ENCODE results near the gene SIN3B.
A peak's percentile ranks its signal among the peaks of the same experiment; 100 is the strongest.
"Not testable (repeated sequence)": the region's sequence is repeated elsewhere in the genome, so short reads cannot be mapped to it uniquely, and the experiment has no call there.

SIN3B gene

GRCh38 chr19:16868423-16869130, 39.4 kb downstream of the SIN3B start:
- no peak for DNase-seq

GRCh38 chr19:16869331-16869972, 40.3 kb downstream of the SIN3B start:
- DNase-seq, result no peak

DNA sequence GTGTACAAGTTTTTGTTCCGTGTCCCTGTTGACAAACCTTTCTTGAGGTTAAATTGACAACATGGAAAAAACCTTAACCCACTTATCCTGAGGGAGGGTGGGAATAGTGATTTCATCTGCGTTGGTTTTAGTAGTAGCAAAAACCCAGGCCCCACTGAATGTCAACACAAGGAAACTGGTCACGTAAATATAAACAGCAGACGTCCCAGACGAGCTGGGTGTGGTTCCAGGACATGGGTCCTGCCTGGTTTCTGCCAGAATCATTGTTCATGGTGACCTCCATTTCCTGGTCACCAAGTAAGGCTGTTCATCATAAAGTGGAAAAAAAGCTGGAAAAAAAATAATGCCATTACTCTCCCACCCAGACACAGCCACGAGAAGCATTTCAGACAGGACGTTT, 42.7 kb downstream of the SIN3B start:
- no peak for DNase-seq

DNA sequence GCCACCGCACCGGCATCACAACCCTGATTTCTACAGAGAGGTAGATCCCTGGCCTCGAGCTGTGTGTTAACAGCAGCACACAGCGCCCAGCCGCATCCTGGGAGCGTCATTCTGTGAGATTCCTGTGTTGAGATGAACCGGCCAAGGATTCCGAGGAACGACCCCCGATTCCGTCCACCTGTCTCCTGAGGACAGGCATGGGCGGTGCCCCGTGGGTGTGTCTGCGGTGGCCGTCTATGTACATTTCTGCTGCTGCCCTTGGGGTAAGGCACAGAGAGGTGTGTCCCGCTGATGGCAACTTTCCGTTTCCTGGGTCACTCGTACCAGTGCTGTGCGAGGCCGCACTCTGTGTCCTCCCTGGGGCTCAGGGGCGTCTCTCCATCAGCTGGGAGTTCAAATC, 43.5 kb downstream of the SIN3B start:
- no peak for DNase-seq

DNA sequence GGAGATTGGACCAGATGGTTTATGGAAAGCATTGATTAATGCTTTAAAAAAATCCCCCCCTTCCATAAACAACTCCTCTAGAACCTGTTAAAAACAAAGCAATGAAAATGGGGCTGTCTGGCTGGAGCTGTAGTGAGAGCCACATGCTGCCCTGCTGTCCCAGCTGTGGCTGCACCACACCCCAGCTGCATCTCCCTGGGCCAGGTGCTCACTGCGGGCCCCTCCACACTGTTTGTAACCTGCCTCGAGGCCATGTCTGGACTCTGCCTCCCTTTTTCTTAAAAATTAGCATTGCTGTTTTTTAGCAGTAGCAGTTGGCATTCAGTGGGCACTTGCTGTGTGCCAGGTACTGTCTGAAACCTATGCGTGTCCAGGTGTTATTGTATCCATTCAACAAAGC, 44.4 kb downstream of the SIN3B start:
- DNase-seq, result no peak

DNA sequence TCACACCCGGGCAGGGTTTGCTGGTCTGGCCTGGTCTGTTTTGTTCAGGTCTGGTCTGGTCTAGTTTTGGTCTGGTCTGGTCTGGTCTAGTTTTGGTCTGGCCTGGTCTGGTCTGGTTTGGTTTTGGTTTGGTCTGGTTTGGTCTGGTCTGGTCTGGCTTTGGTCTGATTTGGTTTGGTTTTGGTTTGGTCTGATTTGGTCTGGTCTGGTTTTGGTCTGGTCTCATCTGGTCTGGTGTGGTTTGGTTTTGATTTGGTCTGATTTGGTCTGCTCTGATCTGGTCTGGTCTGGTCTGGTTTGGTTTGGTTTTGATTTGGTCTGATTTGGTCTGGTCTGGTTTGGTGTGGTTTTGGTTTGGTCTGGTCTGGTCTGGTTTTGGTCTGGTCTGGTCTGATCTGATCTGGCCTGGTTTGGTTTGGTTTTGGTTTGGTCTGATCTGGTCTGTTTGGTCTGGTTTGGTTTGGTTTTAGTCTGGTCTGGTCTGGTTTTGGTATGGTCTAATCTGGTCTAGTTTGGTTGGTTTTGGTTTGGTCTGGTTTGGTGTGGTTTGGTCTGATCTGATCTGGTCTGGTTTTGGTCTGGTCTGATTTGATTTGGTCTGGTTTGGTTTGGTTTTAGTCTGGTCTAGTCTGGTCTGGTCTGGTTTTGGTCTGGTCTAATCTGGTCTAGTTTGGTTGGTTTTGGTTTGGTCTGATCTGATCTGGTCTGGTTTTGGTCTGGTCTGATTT, 45.2 kb downstream of the SIN3B start:
- DNase-seq, result no peak

DNA sequence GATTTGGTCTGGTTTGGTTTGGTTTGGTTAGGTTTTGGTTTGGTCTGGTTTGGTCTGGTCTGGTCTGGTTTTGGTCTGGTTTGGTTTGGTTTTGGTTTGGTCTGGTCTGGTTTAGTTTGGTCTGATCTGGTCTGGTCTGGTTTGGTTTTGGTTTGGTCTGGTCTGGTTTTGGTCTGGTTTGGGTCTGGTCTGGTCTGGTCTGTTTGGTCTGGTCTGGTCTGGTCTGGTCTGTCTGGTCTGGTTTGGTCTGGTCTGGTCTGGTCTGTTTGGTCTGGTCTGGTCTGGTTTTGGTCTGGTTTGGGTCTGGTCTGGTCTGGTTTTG, 45.7 kb downstream of the SIN3B start:
- DNase-seq, result not testable (repeated sequence)

DNA sequence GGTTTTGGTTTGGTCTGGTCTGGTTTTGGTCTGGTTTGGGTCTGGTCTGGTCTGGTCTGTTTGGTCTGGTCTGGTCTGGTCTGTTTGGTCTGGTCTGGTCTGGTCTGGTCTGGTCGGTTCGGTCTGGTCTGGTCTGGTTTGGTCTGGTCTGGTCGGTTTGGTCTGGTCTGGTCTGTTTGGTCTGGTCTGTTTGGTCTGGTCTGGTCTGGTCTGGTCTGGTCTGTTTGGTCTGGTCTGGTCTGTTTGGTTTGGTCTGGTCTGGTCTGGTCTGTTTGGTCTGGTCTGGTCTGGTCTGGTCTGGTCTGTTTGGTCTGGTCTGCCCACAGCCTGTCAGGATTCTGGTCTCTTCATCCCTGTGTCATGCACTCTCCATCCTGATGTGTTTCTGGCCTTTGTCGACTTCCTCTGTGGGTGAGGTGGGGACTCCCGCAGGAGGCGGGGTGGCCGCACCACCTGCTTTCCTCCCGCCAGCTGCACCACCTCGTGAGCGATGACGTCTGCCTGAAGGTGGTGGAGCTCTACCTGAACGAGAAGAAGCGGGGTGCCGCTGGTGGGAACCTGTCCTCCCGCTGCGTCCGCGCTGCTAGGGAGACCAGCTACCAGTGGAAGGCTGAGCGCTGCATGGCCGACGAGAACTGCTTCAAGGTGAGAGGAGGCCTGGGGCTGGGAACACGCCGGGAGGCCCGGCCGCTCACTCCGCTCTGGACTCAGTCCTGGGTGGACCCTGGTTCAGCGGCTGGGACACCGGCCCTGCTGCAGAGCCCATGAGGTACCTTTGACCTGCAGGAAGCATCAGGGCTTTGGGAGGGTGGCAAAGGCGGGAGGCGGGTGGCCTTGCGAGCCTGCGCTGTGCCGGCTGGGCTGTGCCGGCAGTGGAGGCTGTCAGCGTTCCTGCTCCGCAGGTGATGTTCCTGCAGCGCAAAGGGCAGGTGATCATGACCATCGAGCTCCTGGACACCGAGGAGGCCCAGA, 46.7 kb downstream of the SIN3B start:
- DNase-seq, result no peak

GRCh38 chr19:16876904-16877361, 47.7 kb downstream of the SIN3B start:
- no peak for DNase-seq

- no peak for DNase-seq
These were observed 48.4 kb downstream of the SIN3B start for GRCh38 chr19:16877581-16877980.

GRCh38 chr19:16878181-16878965, 49.2 kb downstream of the SIN3B start:
- DNase-seq, result no peak

- DNase-seq, result no peak
These were observed 51.8 kb downstream of the SIN3B start for GRCh38 chr19:16880884-16881554.

DNA sequence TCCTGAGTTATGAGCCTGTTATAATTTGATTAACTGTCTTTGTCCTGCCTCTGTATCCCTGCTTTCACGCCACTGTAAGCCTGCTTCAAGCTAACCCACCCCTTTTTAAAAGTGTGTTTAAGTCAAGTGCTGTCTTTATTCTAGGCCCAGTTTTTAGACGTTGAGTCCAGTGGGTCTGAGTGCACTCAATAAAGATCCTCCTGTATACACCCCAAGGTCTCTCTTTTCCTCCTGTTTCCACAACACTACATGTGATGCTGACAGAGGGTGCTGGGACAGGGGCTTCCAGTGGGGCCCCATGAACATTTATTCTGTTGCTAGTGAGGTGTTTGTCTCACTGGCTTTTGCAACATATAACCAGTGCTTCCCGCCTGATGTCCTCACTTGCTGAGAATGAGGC, 52.9 kb downstream of the SIN3B start:
- no peak for DNase-seq

- no peak for DNase-seq
These were observed 54.3 kb downstream of the SIN3B start for GRCh38 chr19:16883522-16883921.

DNA sequence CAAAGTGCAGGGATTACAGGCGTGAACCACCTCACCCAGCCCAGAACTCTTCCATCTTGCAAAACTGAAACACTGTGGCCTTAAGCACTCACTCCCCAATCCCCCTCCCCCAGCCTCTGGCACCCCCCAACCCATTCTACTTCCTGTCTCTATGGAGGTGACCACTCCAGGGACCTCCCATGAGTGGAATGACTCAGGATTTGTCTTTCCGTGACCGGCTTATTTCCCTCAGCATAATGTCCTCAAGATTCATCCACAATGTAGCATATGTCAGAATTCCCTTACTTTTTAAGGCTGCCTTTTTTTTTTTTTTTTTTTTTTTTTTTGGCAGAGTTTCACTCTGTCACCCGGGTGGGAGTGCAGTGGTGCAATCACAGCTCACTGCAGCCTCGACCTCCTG, 56.0 kb downstream of the SIN3B start:
- DNase-seq, result no peak

- no peak for DNase-seq
These were observed 57.2 kb downstream of the SIN3B start for GRCh38 chr19:16886305-16886880.

GRCh38 chr19:16887353-16888265, 58.4 kb downstream of the SIN3B start:
- no peak for DNase-seq

- peak; percentile 48 for DNase-seq
These were observed 59.6 kb downstream of the SIN3B start, which contains the start of gene F2RL3 for GRCh38 chr19:16888629-16889365. TSS of gene F2RL3 (plus strand) at chr19:16888999. CDS start at chr19:16889190, 191 bp downstream.

DNA sequence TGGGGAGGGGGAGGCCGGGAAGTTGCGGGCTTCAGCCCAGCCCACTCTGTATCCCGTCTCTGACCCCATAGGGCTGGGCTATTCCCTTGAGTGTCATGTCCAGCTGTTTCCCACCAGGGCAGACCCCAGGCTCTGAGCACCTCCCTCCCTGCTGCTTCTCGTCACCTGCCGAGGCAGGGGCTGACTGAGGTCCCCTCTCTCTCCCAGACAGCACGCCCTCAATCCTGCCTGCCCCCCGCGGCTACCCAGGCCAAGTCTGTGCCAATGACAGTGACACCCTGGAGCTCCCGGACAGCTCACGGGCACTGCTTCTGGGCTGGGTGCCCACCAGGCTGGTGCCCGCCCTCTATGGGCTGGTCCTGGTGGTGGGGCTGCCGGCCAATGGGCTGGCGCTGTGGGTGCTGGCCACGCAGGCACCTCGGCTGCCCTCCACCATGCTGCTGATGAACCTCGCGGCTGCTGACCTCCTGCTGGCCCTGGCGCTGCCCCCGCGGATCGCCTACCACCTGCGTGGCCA, 60.2 kb downstream of the SIN3B start:
- no peak for DNase-seq

All from KG1 (cell line).